BLaER1 treated with 17β-estradiol and CSF1 and Interleukin-3, amounts not matched to agents 10 nM and 100 nM (cell line): ENCODE data around the gene NLGN1.
"Not testable (repeated sequence)": the region's sequence is repeated elsewhere in the genome, so short reads cannot be mapped to it uniquely, and the experiment has no call there.

Source experiments
- H3K27ac ChIP-seq, 11 experiments: shearing (Covaris generic); formaldehyde crosslinking; 2 replicates each; pipeline ENCODE4 v1.8.1; 2022
- H3K27me3 ChIP-seq, 11 experiments: shearing (Covaris generic); formaldehyde crosslinking; 2 replicates each; pipeline ENCODE4 v1.8.1; 2022
- H3K36me3 ChIP-seq, 11 experiments: shearing (Covaris generic); formaldehyde crosslinking; 2 replicates each; pipeline ENCODE4 v1.8.1; 2022
- H3K4me1 ChIP-seq, 10 experiments: shearing (Covaris generic); formaldehyde crosslinking; 2 replicates each; pipeline ENCODE4 v1.8.1; 2022
- H3K4me2 ChIP-seq, 11 experiments: shearing (Covaris generic); formaldehyde crosslinking; 2 replicates each; pipeline ENCODE4 v1.8.1; 2022
- H3K4me3 ChIP-seq, 10 experiments: shearing (Covaris generic); formaldehyde crosslinking; 2 replicates each; pipeline ENCODE4 v1.8.1; 2022
- H3K9ac ChIP-seq, 11 experiments: shearing (Covaris generic); formaldehyde crosslinking; 2 replicates each; pipeline ENCODE4 v1.8.1; 2022
- H3K9me3 ChIP-seq, 11 experiments: shearing (Covaris generic); formaldehyde crosslinking; replicated peaks in 1 of 11; 2 replicates each; pipeline ENCODE4 v1.8.1; 2022
- H4K20me1 ChIP-seq, 11 experiments: shearing (Covaris generic); formaldehyde crosslinking; 2 replicates each; pipeline ENCODE4 v1.8.1; 2022
- Cebpa-rat ChIP-seq, 11 experiments: shearing (Covaris generic); IDR thresholded peaks; 2 replicates each; pipeline ENCODE4 v1.8.1; 2022

NLGN1 gene

DNA sequence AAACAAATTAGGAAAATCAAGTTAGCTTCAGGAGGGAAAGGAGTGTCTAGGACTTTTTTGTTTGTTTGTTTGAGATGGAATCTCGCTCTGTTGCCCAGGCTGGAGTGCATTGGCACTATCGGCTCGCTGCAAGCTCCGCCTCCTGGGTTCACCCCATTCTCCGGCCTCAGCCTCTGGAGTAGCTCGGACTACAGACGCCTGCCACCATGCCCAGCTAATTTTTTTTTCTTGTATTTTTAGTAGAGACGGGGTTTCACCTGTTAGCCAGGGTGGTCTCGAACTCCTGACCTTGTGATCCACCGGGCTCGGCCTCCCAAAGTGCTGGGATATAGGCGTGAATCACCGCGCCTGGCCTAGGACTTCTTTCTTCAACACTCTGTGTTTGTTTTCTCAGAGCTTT, 171.1 kb downstream of the NLGN1 start:
- no peaks in the 10 kb centered on the region for H4K20me1 ChIP-seq
- TF ChIP-seq Cebpa-rat (IDR thresholded peaks at IDR 0.05), result no peak
- H3K4me3 ChIP-seq, result no peak overlapping the region
- H3K9ac ChIP-seq, result no peak overlapping the region
- no peaks in the 10 kb centered on the region for H3K27me3 ChIP-seq
- H3K9me3 ChIP-seq, result no peaks in the 10 kb centered on the region
- no peak overlapping the region for H3K27ac ChIP-seq
- no peak overlapping the region for H3K4me2 ChIP-seq
- H3K36me3 ChIP-seq, result no peaks in the 10 kb centered on the region
- H3K4me1 ChIP-seq, result no peaks in the 10 kb centered on the region

DNA sequence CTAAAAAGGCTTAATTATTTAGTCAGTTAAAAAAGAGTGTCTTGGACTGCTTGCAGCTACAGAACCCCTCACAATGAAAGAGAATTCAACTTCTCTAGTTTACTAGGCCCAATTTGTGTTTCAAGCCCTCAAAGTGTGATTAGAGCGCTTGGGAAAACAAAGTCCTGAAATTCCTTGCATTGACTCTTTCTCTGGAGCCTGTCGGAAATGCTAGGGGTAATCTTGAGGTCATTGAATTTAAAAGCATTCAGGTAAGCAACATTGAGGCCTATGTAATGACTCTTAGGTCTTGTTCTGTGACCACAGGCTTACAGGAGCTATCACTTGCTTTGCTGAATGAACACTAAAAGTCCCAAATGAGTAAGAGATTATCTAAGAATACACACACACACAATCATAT, 186.0 kb downstream of the NLGN1 start:
- peaks cover 0 to 13% (median 11%) of the 10 kb centered on the region in 11 experiments; a peak in 12 of 22 replicates for H3K9me3 ChIP-seq
- H3K4me3 ChIP-seq, result no peak overlapping the region
- H3K36me3 ChIP-seq, result no peaks in the 10 kb centered on the region
- H3K4me1 ChIP-seq, result no peaks in the 10 kb centered on the region
- H3K9ac ChIP-seq, result no peak overlapping the region
- TF ChIP-seq Cebpa-rat (IDR thresholded peaks at IDR 0.05), result no peak
- no peak overlapping the region for H3K4me2 ChIP-seq
- H3K27me3 ChIP-seq, result peaks cover 17 to 33% (median 24%) of the 10 kb centered on the region in 11 experiments
- H3K27ac ChIP-seq, result no peak overlapping the region
- no peaks in the 10 kb centered on the region for H4K20me1 ChIP-seq

DNA sequence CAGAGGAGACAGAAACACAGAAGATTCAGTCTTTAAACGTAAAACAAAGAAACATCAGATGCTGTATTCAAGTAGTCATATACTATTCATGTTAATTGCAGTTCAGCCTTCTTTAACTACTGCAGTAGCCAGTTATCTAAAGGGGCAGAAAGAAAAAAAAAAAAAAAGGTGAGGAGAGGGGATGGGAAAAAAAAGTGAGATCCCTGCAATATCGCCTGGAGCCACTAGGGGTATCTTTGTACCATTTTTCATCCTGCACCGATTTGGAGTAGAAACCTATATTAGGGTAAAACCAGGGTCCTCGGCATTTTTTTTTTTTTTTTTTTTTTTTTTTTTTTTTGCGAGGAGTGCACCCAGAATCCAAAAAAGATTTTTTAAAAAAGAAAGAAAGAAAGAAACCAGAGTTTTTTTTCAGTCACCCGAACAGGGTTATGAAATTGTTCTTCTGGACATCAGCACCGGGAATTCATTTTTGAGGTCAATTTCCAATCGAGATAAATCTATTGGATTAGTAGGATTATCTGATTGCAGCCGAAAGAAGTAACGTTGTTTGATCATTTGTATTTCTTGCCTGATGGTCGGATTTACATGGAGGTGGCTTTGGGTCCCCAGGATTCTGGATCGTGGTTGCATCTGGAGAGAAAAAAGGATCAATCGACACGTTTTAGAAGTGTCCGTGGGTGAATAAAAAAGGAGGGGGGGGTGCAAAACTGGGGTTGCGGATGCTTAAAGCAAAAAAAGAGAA, 186.7 kb downstream of the NLGN1 start:
- Histone ChIP-seq H3K9ac (no peak overlapping the region), H3K9me3 (peaks cover 0 to 13% (median 11%) of the 10 kb centered on the region in 11 experiments; a peak in 12 of 22 replicates), H3K4me1 (no peaks in the 10 kb centered on the region), H3K4me2 (no peak overlapping the region), H3K27me3 (peaks cover 17 to 33% (median 24%) of the 10 kb centered on the region in 11 experiments), H4K20me1 (no peaks in the 10 kb centered on the region), H3K27ac (no peak overlapping the region), H3K4me3 (no peak overlapping the region), H3K36me3 (no peaks in the 10 kb centered on the region)
- TF ChIP-seq Cebpa-rat (IDR thresholded peaks at IDR 0.05), result no peak

DNA sequence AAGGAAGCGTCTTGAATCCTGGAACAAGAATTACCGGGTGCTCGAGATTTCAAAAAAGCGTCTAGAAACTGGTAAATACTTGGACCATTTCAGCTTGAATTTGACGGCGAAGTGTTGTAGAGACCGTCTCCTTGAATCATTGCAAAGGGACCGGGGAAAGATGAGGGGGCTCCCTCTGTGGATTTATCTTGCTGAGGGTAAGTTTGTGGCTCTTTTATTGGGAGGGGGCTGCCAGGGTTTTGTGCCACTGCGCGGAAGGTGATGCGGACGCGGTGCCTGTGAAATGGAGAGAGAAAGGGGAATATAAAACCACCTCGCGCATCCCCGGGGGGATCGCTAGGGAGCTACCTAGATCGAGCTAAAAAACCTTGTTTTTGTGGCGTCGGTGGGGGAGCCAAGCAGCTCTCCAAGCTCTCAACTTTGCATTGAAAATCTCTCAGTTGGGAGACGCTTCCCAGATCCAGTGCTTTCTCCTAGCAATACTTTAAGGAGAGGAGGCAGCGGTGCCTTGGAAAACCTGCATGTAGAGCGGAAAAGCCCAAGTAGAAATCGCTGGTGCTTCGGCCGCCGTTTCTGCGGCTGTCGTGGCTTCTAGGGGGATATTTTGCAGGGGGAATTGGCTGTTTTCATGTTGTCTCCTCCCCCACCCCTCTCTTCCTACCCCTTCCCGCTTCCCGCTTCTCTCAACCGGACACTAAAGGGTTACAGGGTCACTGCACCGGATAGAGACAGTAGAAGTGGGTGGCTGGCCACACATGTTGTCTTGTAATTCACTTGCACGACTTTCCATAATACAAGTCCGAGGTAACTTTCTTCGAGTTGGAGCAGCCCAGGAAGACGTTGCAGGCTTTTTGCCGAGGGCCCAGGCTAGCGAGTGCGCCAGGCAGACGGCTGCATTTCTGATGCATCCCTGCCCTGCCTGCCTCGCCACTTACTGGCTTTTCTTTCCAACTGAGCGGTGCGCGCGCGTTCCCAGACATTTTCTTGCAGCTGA, 187.6 kb downstream of the NLGN1 start:
- Histone ChIP-seq H3K4me1 (no peaks in the 10 kb centered on the region), H3K27ac (no peak overlapping the region), H4K20me1 (no peaks in the 10 kb centered on the region), H3K4me3 (no peak overlapping the region), H3K9me3 (peaks cover 0 to 13% (median 11%) of the 10 kb centered on the region in 11 experiments; a peak in 12 of 22 replicates), H3K9ac (no peak overlapping the region), H3K4me2 (no peak overlapping the region), H3K27me3 (peaks cover 17 to 33% (median 24%) of the 10 kb centered on the region in 11 experiments), H3K36me3 (no peaks in the 10 kb centered on the region)
- TF ChIP-seq Cebpa-rat (IDR thresholded peaks at IDR 0.05), result no peak

DNA sequence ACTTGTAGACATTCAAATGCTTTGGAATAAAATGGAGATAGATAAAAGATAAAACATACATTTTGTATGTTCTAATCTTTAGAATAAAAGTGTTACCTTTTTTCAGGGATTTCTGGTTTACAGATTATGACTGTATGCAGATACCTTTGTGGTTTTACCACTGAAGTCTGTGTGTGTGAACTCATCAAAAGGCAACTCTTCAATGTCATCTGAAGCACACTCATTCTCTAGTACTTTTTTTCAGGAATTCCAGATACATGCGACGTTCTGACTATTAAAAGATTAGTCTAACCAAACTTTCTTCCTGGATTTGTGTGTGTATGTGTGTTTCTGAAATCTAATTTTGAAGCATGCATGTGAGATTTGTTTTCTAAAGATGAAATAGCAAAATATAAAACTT, 188.6 kb downstream of the NLGN1 start:
- Histone ChIP-seq H3K36me3 (no peaks in the 10 kb centered on the region), H3K27ac (no peak overlapping the region), H3K9ac (no peak overlapping the region), H3K4me2 (no peak overlapping the region), H3K4me3 (no peak overlapping the region), H3K9me3 (peaks cover 0 to 13% (median 11%) of the 10 kb centered on the region in 11 experiments; a peak in 12 of 22 replicates), H3K4me1 (no peaks in the 10 kb centered on the region), H4K20me1 (no peaks in the 10 kb centered on the region), H3K27me3 (peaks cover 17 to 33% (median 24%) of the 10 kb centered on the region in 11 experiments)
- no peak for TF ChIP-seq Cebpa-rat (IDR thresholded peaks at IDR 0.05)

DNA sequence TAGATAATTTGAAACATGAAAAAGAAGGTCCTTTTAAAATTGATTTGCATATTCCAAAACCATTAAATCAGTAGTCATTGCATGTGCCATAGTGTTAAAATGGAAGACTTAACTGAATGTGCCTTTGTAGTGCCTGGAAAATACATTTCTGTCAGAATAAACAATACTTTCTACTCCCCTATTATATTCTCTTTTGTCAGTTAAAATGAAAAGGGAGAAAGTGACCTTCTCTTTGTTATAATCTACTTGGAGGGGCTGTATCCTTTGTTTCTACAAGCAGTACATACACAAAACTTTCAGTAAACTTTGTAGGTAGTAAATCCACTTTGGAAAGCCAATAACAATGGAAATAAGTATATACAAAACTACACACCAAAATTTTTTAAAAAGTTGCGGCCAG, 189.5 kb downstream of the NLGN1 start:
- Histone ChIP-seq H3K4me2 (no peak overlapping the region), H3K27me3 (peaks cover 17 to 33% (median 24%) of the 10 kb centered on the region in 11 experiments), H3K9me3 (peaks cover 0 to 13% (median 11%) of the 10 kb centered on the region in 11 experiments; a peak in 12 of 22 replicates), H3K27ac (no peak overlapping the region), H3K9ac (no peak overlapping the region), H3K36me3 (no peaks in the 10 kb centered on the region), H3K4me1 (no peaks in the 10 kb centered on the region), H3K4me3 (no peak overlapping the region), H4K20me1 (no peaks in the 10 kb centered on the region)
- no peak for TF ChIP-seq Cebpa-rat (IDR thresholded peaks at IDR 0.05)

DNA sequence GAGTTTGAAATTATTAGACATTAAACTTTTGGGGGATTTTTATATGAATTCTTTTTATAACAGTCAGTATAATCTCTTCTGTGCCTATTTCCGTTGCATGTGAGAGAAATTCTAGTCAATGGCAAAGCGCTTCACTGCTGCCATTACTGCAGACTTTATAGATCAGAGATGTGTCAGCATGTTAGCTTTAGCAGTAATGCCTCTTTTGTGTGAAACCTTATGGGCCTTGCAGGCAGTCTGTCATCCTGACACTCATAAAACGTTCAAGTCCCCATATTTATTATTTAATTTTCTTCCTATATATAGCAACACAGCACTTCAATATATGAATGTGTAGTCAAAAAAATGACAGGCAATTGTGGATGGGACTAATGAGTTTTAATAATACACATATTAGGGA, 191.0 kb downstream of the NLGN1 start:
- Histone ChIP-seq H3K4me1 (no peaks in the 10 kb centered on the region), H3K27ac (no peak overlapping the region), H3K9me3 (peaks cover 0 to 13% (median 11%) of the 10 kb centered on the region in 11 experiments; a peak in 12 of 22 replicates), H3K4me3 (no peak overlapping the region), H3K27me3 (peaks cover 17 to 31% (median 24%) of the 10 kb centered on the region in 11 experiments), H3K4me2 (no peak overlapping the region), H3K36me3 (no peaks in the 10 kb centered on the region), H3K9ac (no peak overlapping the region), H4K20me1 (no peaks in the 10 kb centered on the region)
- no peak for TF ChIP-seq Cebpa-rat (IDR thresholded peaks at IDR 0.05)

DNA sequence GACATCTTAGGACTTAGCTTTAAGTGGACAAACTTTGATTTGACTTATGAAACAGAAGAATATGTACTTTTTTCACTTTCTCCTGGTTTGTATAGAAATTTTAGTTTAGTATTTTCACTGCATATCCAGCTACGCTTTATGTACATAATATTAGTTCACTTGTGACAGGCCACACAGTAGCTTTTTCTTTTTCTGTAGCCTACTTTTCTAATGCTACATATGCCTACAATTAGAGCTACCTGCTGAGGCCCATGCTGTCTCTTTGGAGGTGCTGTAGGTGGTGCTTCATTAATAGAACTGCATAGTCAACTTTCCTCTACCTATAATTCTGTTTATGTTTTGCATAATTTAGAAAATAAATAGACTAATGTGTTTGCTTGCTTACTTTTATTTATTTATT, 191.6 kb downstream of the NLGN1 start:
- TF ChIP-seq Cebpa-rat (IDR thresholded peaks at IDR 0.05), result no peak
- no peaks in the 10 kb centered on the region for H4K20me1 ChIP-seq
- no peak overlapping the region for H3K4me3 ChIP-seq
- peaks cover 15 to 26% (median 22%) of the 10 kb centered on the region in 11 experiments for H3K27me3 ChIP-seq
- H3K36me3 ChIP-seq, result no peaks in the 10 kb centered on the region
- no peak overlapping the region for H3K4me2 ChIP-seq
- peaks cover 0 to 13% (median 11%) of the 10 kb centered on the region in 11 experiments; a peak in 12 of 22 replicates for H3K9me3 ChIP-seq
- H3K4me1 ChIP-seq, result no peaks in the 10 kb centered on the region
- no peak overlapping the region for H3K9ac ChIP-seq
- H3K27ac ChIP-seq, result no peak overlapping the region

DNA sequence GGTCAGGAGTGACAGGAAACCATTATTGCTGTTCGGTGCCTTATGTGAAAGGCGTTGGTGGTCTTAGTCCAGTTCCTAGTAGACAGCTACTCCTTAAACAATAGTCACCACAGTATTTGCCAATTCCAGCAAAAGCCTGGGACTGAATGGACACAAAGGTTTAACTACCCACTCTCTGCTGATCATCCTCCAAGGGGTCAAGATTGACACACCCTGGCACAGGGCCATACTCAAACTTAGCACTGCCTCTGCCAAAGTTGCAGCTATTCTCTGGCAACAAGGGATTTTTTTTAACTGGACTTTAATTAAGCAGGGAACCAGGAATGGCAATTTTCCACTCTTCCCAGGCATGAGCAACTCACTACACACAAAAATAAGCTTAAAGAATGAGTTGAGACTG, 193.9 kb downstream of the NLGN1 start:
- TF ChIP-seq Cebpa-rat (IDR thresholded peaks at IDR 0.05), result no peak
- Histone ChIP-seq H3K4me2 (no peak overlapping the region), H3K9me3 (no peaks in the 10 kb centered on the region), H3K27me3 (peaks cover 0 to 3% (median 0%) of the 10 kb centered on the region in 11 experiments; a peak in 2 of 22 replicates), H3K9ac (no peak overlapping the region), H3K36me3 (no peaks in the 10 kb centered on the region), H3K4me1 (no peaks in the 10 kb centered on the region), H4K20me1 (no peaks in the 10 kb centered on the region), H3K4me3 (no peak overlapping the region), H3K27ac (no peak overlapping the region)

DNA sequence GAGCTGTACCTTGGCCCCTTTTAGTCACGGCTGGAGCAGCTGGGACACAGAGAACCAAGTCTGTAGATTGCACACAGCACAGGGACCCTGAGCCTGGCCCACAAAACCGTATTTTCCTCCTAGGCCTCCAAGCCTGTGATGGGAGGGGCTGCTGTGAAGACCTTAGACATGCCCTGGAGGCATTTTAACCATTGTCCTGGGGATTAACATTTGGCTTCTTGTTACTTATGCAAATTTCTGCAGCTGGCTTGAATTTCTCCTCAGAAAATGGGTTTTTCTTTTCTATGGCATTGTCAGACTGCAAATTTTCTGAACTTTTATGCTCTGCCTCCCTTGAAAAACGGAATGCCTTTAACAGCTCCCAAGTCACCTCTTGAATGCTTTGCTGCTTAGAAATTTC, 197.3 kb downstream of the NLGN1 start:
- not testable (repeated sequence) for H3K27ac ChIP-seq, H4K20me1 ChIP-seq, H3K36me3 ChIP-seq, H3K9me3 ChIP-seq, H3K4me3 ChIP-seq, H3K4me2 ChIP-seq, H3K4me1 ChIP-seq, H3K27me3 ChIP-seq, H3K9ac ChIP-seq
